Measurements from ENCODE around the gene IL22RA1. TPM values are rescaled to one million over a fixed set of nuclear protein-coding genes. Genes with fewer than 3 reads are reported as not detected.

Gene IL22RA1
- total and polyA plus RNA-seq, 2 donors (not counting 1 experiment from before 2014, with no cell fraction given) = under 0.01 to 0.03 TPM

- H4K20me1 ChIP-seq (ENCODE audit: control insufficient read depth, extremely low read depth, insufficient read depth, low read length) = no peaks in the 10 kb centered on the region
- no peak overlapping the region for H3K27ac ChIP-seq (ENCODE audit: insufficient read depth, low read length)
- no peak for TF ChIP-seq EZH2 (IDR thresholded peaks at IDR 0.05; ENCODE audit: low read length, missing control alignments)
- no peaks in the 10 kb centered on the region for H3K36me3 ChIP-seq (ENCODE audit: control insufficient read depth, insufficient read depth, low read length)
- H3K9me3 ChIP-seq (ENCODE audit: control insufficient read depth, insufficient read depth, low read depth, low read length) = no peaks in the 10 kb centered on the region
- H3K79me2 ChIP-seq (ENCODE audit: control insufficient read depth, insufficient read depth, low read length) = no peaks in the 10 kb centered on the region
- H3K4me2 ChIP-seq (ENCODE audit: extremely low read depth, insufficient read depth, low read length) = no peak overlapping the region
- DNase-seq (ENCODE audit: low read depth in 2 of 2) = no peak
- no peak overlapping the region for H3K9ac ChIP-seq (ENCODE audit: insufficient read depth, low read length)
- no peaks in the 10 kb centered on the region for H3K27me3 ChIP-seq (ENCODE audit: control insufficient read depth, insufficient read depth, low read length)
- H3K4me1 ChIP-seq (ENCODE audit: control insufficient read depth, extremely low read depth, insufficient read depth, low read length) = no peaks in the 10 kb centered on the region
- no peak overlapping the region for H2AFZ ChIP-seq (ENCODE audit: low read length)
- H3K4me3 ChIP-seq (replicated peaks in 1 of 4; ENCODE audit: control extremely low read depth in 1 of 4, insufficient read depth in 1 of 4, low read depth in 3 of 4, low read length in 4 of 4) = no peak overlapping the region
Measured at GRCh38 chr1:24127801-24128363, 15.1 kb downstream of the IL22RA1 start.

DNA sequence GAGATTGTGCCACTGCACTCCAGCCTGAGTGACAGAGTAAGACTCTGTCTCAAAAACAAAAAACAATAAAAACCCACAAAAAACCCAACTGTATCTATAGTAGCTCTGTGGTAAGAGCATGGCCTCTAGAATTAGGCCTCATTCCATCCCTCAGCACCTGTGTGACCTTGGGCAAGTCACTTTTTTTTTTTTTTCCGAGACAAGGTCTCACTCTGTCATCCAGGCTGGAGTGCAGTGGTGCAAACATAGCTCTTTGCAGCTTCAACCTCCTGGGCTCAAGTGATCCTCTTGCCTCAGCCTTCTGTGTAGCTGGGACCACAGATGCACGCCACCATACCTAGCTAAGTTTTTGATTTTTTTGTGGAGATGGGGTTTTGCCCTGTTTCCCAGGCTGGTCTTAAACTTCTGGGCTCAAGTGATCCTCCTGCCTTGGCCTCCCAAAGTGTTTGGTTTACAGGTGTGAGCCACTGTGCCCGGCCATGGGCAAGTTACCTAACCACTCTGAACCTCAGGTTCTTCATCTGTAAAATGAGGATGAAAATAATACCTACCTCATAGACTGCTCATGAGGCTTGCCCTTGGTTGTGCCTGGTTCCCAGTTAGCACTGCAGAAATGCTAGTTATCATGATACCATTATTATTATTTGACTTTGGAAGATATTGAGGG lies 15.7 kb downstream of the IL22RA1 start:
- H3K27ac ChIP-seq (ENCODE audit: insufficient read depth, low read length) = no peak overlapping the region
- TF ChIP-seq, protein P1, sequence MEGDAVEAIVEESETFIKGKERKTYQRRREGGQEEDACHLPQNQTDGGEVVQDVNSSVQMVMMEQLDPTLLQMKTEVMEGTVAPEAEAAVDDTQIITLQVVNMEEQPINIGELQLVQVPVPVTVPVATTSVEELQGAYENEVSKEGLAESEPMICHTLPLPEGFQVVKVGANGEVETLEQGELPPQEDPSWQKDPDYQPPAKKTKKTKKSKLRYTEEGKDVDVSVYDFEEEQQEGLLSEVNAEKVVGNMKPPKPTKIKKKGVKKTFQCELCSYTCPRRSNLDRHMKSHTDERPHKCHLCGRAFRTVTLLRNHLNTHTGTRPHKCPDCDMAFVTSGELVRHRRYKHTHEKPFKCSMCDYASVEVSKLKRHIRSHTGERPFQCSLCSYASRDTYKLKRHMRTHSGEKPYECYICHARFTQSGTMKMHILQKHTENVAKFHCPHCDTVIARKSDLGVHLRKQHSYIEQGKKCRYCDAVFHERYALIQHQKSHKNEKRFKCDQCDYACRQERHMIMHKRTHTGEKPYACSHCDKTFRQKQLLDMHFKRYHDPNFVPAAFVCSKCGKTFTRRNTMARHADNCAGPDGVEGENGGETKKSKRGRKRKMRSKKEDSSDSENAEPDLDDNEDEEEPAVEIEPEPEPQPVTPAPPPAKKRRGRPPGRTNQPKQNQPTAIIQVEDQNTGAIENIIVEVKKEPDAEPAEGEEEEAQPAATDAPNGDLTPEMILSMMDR (conservative IDR thresholded peaks at IDR 0.05 in 1 of 2, IDR thresholded peaks at IDR 0.05 in 1 of 2; ENCODE audit: low read depth in 1 of 2, low read length in 2 of 2) = no peak
- TF ChIP-seq EZH2 (IDR thresholded peaks at IDR 0.05; ENCODE audit: low read length, missing control alignments) = no peak
- H3K4me1 ChIP-seq (ENCODE audit: control insufficient read depth, extremely low read depth, insufficient read depth, low read length) = no peaks in the 10 kb centered on the region
- no peak overlapping the region for H3K4me2 ChIP-seq (ENCODE audit: extremely low read depth, insufficient read depth, low read length)
- H3K79me2 ChIP-seq (ENCODE audit: control insufficient read depth, insufficient read depth, low read length) = no peaks in the 10 kb centered on the region
- H3K4me3 ChIP-seq (replicated peaks in 1 of 4; ENCODE audit: control extremely low read depth in 1 of 4, insufficient read depth in 1 of 4, low read depth in 3 of 4, low read length in 4 of 4) = no peak overlapping the region
- H3K27me3 ChIP-seq (ENCODE audit: control insufficient read depth, insufficient read depth, low read length) = no peaks in the 10 kb centered on the region
- no peaks in the 10 kb centered on the region for H3K36me3 ChIP-seq (ENCODE audit: control insufficient read depth, insufficient read depth, low read length)
- no peak overlapping the region for H2AFZ ChIP-seq (ENCODE audit: low read length)
- DNase-seq (ENCODE audit: low read depth in 2 of 2) = no peak
- H3K9ac ChIP-seq (ENCODE audit: insufficient read depth, low read length) = no peak overlapping the region
- H4K20me1 ChIP-seq (ENCODE audit: control insufficient read depth, extremely low read depth, insufficient read depth, low read length) = no peaks in the 10 kb centered on the region
- H3K9me3 ChIP-seq (ENCODE audit: control insufficient read depth, insufficient read depth, low read depth, low read length) = no peaks in the 10 kb centered on the region

DNA sequence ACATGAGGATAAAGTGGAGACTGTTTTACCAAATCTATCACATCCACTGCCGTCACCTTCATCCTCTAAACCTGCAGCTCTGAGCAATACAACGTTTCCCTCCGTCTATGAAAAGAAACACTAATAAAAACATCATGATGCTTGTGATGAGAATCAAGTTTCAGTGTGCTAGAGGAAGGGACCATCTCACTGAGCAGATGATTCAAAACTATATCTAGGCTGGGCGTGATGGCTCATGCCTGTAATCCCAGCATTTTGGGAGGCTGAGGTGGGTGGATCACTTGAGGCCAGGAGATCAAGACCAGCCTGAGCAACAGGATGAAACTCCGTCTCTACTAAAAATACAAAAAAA lies 16.3 kb downstream of the IL22RA1 start:
- H3K79me2 ChIP-seq (ENCODE audit: control insufficient read depth, insufficient read depth, low read length) = no peaks in the 10 kb centered on the region
- no peak overlapping the region for H3K4me3 ChIP-seq (replicated peaks in 1 of 4; ENCODE audit: control extremely low read depth in 1 of 4, insufficient read depth in 1 of 4, low read depth in 3 of 4, low read length in 4 of 4)
- H3K27me3 ChIP-seq (ENCODE audit: control insufficient read depth, insufficient read depth, low read length) = no peaks in the 10 kb centered on the region
- TF ChIP-seq EZH2 (IDR thresholded peaks at IDR 0.05; ENCODE audit: low read length, missing control alignments) = no peak
- TF ChIP-seq, protein P1 (conservative IDR thresholded peaks at IDR 0.05 in 1 of 2, IDR thresholded peaks at IDR 0.05 in 1 of 2; ENCODE audit: low read depth in 1 of 2, low read length in 2 of 2) = no peak
- H2AFZ ChIP-seq (ENCODE audit: low read length) = no peak overlapping the region
- no peak overlapping the region for H3K4me2 ChIP-seq (ENCODE audit: extremely low read depth, insufficient read depth, low read length)
- no peak overlapping the region for H3K9ac ChIP-seq (ENCODE audit: insufficient read depth, low read length)
- no peaks in the 10 kb centered on the region for H3K9me3 ChIP-seq (ENCODE audit: control insufficient read depth, insufficient read depth, low read depth, low read length)
- H3K36me3 ChIP-seq (ENCODE audit: control insufficient read depth, insufficient read depth, low read length) = no peaks in the 10 kb centered on the region
- DNase-seq (ENCODE audit: low read depth in 2 of 2) = no peak
- H3K27ac ChIP-seq (ENCODE audit: insufficient read depth, low read length) = no peak overlapping the region
- H4K20me1 ChIP-seq (ENCODE audit: control insufficient read depth, extremely low read depth, insufficient read depth, low read length) = no peaks in the 10 kb centered on the region
- no peaks in the 10 kb centered on the region for H3K4me1 ChIP-seq (ENCODE audit: control insufficient read depth, extremely low read depth, insufficient read depth, low read length)

Data from fibroblast of lung (primary cell).